Smooth muscle cell (in vitro differentiated cells): ENCODE measurements around the gene FPR3. TPM values are rescaled to one million over a fixed set of nuclear protein-coding genes. Genes with fewer than 3 reads are reported as not detected.

Experiments used
- DNase-seq: peaks from one replicate; lab custom pipeline; 2025; ENCODE audit not compliant: unreplicated experiment; lab: John Stamatoyannopoulos, UW
- H2AFZ ChIP-seq: fragments of 200-600 bp; sonication (generic); 2 replicates; pipeline ENCODE4 v1.6.0; 2016; ENCODE audit warnings: antibody characterized with exemption, low read depth, mild to moderate bottlenecking
- H3F3A ChIP-seq: fragments of 200-600 bp; sonication (generic); 2 replicates; pipeline ENCODE4 v1.6.0; 2017; ENCODE audit warnings: antibody characterized with exemption, low read depth
- H3K27ac ChIP-seq: fragments of 200-600 bp; sonication (generic); 2 replicates; pipeline ENCODE4 v1.5.1; 2016; ENCODE audit warnings: low read depth, mild to moderate bottlenecking
- H3K27me3 ChIP-seq: fragments of 200-600 bp; sonication (generic); 2 replicates; pipeline ENCODE4 v1.6.1; 2016; ENCODE audit warnings: low read depth, mild to moderate bottlenecking
- H3K36me3 ChIP-seq: fragments of 200-600 bp; sonication (generic); 2 replicates; pipeline ENCODE4 v1.5.1; 2016; ENCODE audit warnings: low read depth
- H3K4me1 ChIP-seq: fragments of 200-600 bp; sonication (generic); 2 replicates; pipeline ENCODE4 v1.5.1; 2016; ENCODE audit warnings: low read depth
- H3K4me2 ChIP-seq: fragments of 200-600 bp; sonication (generic); 2 replicates; pipeline ENCODE4 v1.6.0; 2016; ENCODE audit warnings: mild to moderate bottlenecking
- H3K4me3 ChIP-seq: fragments of 200-600 bp; sonication (generic); 2 replicates; pipeline ENCODE4 v1.5.1; 2016; ENCODE audit warnings: mild to moderate bottlenecking
- H3K79me2 ChIP-seq: fragments of 200-600 bp; sonication (generic); 2 replicates; pipeline ENCODE4 v1.6.0; 2016; ENCODE audit warnings: low read depth, mild to moderate bottlenecking
- H3K9ac ChIP-seq: fragments of 200-600 bp; sonication (generic); 2 replicates; pipeline ENCODE4 v1.6.0; 2016; ENCODE audit warnings: low read depth
- H3K9me3 ChIP-seq: fragments of 200-600 bp; sonication (generic); replicated peaks from 2 replicates; pipeline ENCODE4 v1.5.1; 2016; ENCODE audit warnings: low read depth
- H4K20me1 ChIP-seq: fragments of 200-600 bp; sonication (generic); 2 replicates; pipeline ENCODE4 v1.6.0; 2016; ENCODE audit warnings: low read depth
- WGBS: methylation state at CpG from one replicate; pipeline ENCODE4 v1.1.7; 2016; ENCODE audit warnings: low lambda C conversion rate; 5-methylcytosine and 5-hydroxymethylcytosine counted together
- polyA plus RNA-seq: library from polyadenylated mRNA; unstranded; fragments of >200 nt; fragmentation: Nextera tagmentation; extraction: Ambion mirVana; gene quantifications from 2 replicates; pipeline ENCODE4 v1.2.1, GENCODE V29; 2016
- total RNA-seq: library from RNA; depleted of rRNA; stranded (reverse); fragments of >200 nt; gene quantifications from 2 replicates; pipeline ENCODE4 v1.2.3, GENCODE V29; 2014
- TF ChIP-seq, protein P1 (sequence below): fragments of 200-600 bp; sonication (generic); IDR thresholded peaks from 2 replicates; pipeline ENCODE4 v1.5.1; 2017; ENCODE audit warnings: borderline replicate concordance, mild to moderate bottlenecking, antibody characterized with exemption; ENCODE audit not compliant: insufficient read depth, poor library complexity, severe bottlenecking

Gene FPR3
- total and polyA plus RNA-seq, 2 experiments from 2014 or later, result not detected

DNA sequence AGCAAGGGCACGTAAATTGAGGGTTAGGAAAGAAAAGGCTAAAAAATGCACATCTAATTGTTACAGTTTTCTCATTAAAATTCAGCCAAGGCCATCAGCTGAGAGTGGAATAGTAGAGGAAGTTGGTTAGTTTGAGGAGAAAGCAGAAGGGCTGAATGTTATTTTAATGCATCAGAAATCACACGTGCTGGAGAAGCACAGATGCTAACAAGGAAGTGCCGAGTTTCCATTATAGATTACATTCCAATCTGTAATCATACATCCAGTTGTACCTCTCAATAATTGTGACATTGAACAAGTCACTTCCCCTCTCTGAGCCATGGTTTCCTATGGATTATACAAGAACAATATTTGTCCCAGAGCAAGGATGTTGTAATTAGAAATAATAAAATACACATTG is 25.1 kb downstream of the FPR3 start:
- DNase-seq, result no peak

DNA sequence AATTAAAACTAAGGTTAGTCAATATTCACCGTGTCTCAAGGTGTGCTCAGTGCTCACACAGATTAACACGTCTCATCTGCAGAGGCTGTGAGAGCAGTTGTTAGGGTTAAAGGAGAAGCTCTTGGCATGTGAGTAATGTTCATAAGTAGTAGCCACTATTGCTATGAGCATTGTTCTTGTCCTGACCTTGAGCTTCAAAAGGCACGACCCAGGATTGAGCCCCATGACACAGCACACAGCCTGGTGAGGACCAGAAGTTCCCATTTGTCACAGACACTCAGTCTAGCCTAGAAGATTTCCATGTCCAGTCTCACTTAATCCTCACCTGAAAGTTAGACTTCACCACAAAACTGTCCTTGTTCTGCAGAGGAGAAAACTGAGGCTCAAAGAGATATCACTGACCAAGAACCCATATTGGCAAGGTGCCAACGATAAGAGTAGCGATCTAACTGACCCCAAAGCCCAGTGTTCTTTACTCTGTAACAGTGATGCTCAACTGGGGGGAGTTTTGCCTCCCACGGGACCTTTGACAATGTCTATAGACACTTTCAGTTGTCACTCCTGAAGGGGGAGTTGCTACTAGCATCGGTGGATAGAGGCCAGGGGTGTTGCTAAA is 26.0 kb downstream of the FPR3 start:
- H3K4me3 ChIP-seq, result no peak overlapping the region
- no peak overlapping the region for H2AFZ ChIP-seq
- H3F3A ChIP-seq, result no peaks in the 10 kb centered on the region
- 77% methylated on average over 7 of the region's 7 CpGs for WGBS
- DNase-seq, result no peak
- no peak overlapping the region for H3K9ac ChIP-seq
- no peaks in the 10 kb centered on the region for H3K36me3 ChIP-seq
- H3K4me1 ChIP-seq, result no peaks in the 10 kb centered on the region
- H3K27ac ChIP-seq, result no peak overlapping the region
- H3K9me3 ChIP-seq, result peaks cover 5% of the 10 kb centered on the region
- H4K20me1 ChIP-seq, result no peaks in the 10 kb centered on the region
- no peaks in the 10 kb centered on the region for H3K27me3 ChIP-seq
- TF ChIP-seq, protein P1, sequence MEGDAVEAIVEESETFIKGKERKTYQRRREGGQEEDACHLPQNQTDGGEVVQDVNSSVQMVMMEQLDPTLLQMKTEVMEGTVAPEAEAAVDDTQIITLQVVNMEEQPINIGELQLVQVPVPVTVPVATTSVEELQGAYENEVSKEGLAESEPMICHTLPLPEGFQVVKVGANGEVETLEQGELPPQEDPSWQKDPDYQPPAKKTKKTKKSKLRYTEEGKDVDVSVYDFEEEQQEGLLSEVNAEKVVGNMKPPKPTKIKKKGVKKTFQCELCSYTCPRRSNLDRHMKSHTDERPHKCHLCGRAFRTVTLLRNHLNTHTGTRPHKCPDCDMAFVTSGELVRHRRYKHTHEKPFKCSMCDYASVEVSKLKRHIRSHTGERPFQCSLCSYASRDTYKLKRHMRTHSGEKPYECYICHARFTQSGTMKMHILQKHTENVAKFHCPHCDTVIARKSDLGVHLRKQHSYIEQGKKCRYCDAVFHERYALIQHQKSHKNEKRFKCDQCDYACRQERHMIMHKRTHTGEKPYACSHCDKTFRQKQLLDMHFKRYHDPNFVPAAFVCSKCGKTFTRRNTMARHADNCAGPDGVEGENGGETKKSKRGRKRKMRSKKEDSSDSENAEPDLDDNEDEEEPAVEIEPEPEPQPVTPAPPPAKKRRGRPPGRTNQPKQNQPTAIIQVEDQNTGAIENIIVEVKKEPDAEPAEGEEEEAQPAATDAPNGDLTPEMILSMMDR, result no peak
- no peak overlapping the region for H3K4me2 ChIP-seq
- H3K79me2 ChIP-seq, result no peaks in the 10 kb centered on the region

More for the DNA sequence above, 25.1 kb downstream of the FPR3 start:
- H3K36me3 ChIP-seq, result no peaks in the 10 kb centered on the region
- H3K4me2 ChIP-seq, result no peak overlapping the region
- no peaks in the 10 kb centered on the region for H3K27me3 ChIP-seq
- no peak overlapping the region for H3K9ac ChIP-seq
- peaks cover 5% of the 10 kb centered on the region for H3K9me3 ChIP-seq
- H2AFZ ChIP-seq, result no peak overlapping the region
- TF ChIP-seq, protein P1, result no peak
- no peaks in the 10 kb centered on the region for H3F3A ChIP-seq
- no peaks in the 10 kb centered on the region for H3K79me2 ChIP-seq
- H3K27ac ChIP-seq, result no peak overlapping the region
- H3K4me1 ChIP-seq, result no peaks in the 10 kb centered on the region
- WGBS, result 60% methylated on average over 3 of the region's 3 CpGs
- H3K4me3 ChIP-seq, result no peak overlapping the region
- no peaks in the 10 kb centered on the region for H4K20me1 ChIP-seq

DNA sequence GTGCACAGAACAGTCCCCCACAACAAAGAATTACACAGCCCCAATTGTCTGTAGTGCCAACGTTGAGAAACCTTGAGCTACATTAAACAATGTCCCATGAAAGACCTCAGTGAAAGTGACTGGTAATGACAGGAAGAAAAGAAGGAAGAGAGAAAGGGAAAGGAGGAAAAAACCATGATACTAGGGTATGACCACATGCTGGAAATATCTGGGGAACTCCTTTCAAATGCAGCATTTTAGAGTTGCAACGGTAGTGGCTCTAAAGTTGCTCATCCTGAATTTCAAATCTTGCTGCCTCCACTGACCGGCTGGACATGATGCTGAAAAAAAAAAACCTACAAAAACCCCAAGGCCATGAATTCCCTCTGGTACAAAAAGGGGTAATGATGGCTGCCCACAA is 26.5 kb downstream of the FPR3 start:
- Histone ChIP-seq H3K4me2 (no peak overlapping the region), H3K27me3 (no peaks in the 10 kb centered on the region), H3K9ac (no peak overlapping the region), H3F3A (no peaks in the 10 kb centered on the region), H3K9me3 (peaks cover 10% of the 10 kb centered on the region), H3K4me1 (no peaks in the 10 kb centered on the region), H3K4me3 (no peak overlapping the region), H3K36me3 (no peaks in the 10 kb centered on the region), H4K20me1 (no peaks in the 10 kb centered on the region), H3K27ac (no peak overlapping the region), H2AFZ (no peak overlapping the region), H3K79me2 (no peaks in the 10 kb centered on the region)
- DNase-seq, result no peak
- TF ChIP-seq, protein P1, result no peak
- WGBS, result 73% methylated on average over 3 of the region's 3 CpGs

DNA sequence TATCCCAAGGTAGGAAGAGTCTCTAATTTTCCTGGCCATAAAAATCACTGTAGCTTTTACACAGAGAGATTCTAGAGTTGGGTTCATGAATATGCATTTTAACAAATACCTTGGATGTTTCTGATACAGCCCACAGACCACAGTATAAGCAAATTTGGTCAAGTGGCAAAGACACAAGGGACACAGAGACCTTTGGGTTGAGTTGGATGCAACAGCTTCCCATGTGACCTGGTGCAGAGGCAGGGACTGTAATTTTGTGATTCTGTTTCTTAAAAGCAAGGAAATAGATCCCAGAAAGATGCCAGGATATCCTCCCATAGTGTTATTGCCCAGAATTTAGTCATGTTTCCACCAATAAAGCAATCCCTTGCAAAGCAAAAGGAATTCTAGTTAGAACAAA is 27.0 kb downstream of the FPR3 start:
- Histone ChIP-seq H3K27me3 (no peaks in the 10 kb centered on the region), H3K79me2 (no peaks in the 10 kb centered on the region), H4K20me1 (no peaks in the 10 kb centered on the region), H3K4me1 (no peaks in the 10 kb centered on the region), H2AFZ (no peak overlapping the region), H3K4me3 (no peak overlapping the region), H3K9ac (no peak overlapping the region), H3F3A (no peaks in the 10 kb centered on the region), H3K4me2 (no peak overlapping the region), H3K9me3 (peaks cover 12% of the 10 kb centered on the region), H3K27ac (no peak overlapping the region), H3K36me3 (no peaks in the 10 kb centered on the region)
- no peak for DNase-seq
- TF ChIP-seq, protein P1, result no peak
